ENCODE results near the gene CDH13. TPM values are rescaled to one million over a fixed set of nuclear protein-coding genes. Genes with fewer than 3 reads are reported as not detected.

The CDH13 gene
- total and polyA plus RNA-seq, 2 donors (not counting 3 experiments of a cell fraction or from before 2014, with no cell fraction given): 96.6 to 124 TPM

DNA sequence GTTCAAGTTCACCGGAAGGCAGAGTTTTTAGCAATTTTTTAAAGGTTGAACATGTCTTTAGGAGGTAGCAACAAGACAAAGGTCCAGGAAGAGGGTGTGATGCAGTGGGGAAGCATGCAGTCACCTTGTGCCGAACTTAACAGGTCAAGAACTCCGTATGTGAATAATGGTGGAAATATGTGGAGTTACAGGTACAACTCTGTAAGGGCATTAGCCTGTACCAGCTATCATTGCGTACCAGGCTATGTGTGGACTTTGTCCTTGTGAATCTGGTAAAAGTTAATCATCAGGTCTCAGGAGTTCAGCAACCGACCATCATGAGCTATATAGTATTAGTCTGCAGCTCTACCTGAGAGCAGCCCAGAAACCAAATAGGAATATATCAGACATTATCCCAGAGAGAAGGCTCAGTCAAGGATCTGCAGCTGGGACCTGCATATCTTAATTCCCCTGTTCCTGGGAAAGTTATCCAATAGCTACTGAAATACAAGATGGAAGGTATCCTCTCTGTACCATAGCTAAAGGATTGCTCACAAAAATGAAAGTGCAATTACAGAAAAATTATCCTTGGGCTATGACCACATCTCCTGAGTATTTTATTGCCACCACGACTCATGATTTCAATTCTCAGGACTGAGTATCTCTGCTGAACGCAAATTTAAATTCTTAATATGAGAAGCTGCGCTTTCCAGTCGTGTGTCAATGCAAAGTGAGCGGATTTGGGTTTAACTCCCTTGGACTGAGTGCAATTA, 469.3 kb downstream of the CDH13 start:
- no TSS peak for BruUV-seq (replicated peaks)
- dilution Hi-C loops (cut with MboI; ENCODE audit: extremely low pct_ligation_motif_present, low sequenced_read_pairs): no loop called here

More for the DNA sequence above, 469.3 kb downstream of the CDH13 start:
- H3K36me3 ChIP-seq (ENCODE audit: control insufficient read depth in 2 of 2, extremely low read depth in 1 of 2, insufficient read depth in 2 of 2, low read length in 2 of 2): no peaks in the 10 kb centered on the region
- no peak overlapping the region for H3K27ac ChIP-seq (ENCODE audit: insufficient read depth, low read depth, low read length)
- no peaks in the 10 kb centered on the region for H3K9me3 ChIP-seq (replicated peaks; ENCODE audit: control insufficient read depth, insufficient read depth, low read length)
- no peak overlapping the region for H3K4me2 ChIP-seq (ENCODE audit: insufficient read depth, low read length)
- H3K27me3 ChIP-seq (ENCODE audit: control insufficient read depth in 2 of 2, insufficient read depth in 2 of 2, low read length in 2 of 2): no peaks in the 10 kb centered on the region
- H3K9me1 ChIP-seq (replicated peaks; ENCODE audit: control insufficient read depth, extremely low read depth, insufficient read depth, low read length): no peaks in the 10 kb centered on the region
- ChIA-PET POLR2A (no interaction called here), CTCF (interaction anchor here (1.2 kb wide), 1 partner anchor 18 kb away, joined by 4 read pairs; no protein-coding TSS in a partner anchor)
- FAIRE-seq: no peak
- H4K20me1 ChIP-seq (replicated peaks; ENCODE audit: control insufficient read depth, extremely low read depth, insufficient read depth, low read length): no peaks in the 10 kb centered on the region
- H3K79me2 ChIP-seq (ENCODE audit: control insufficient read depth, insufficient read depth, low read length): no peaks in the 10 kb centered on the region
- TF ChIP-seq, protein P1, sequence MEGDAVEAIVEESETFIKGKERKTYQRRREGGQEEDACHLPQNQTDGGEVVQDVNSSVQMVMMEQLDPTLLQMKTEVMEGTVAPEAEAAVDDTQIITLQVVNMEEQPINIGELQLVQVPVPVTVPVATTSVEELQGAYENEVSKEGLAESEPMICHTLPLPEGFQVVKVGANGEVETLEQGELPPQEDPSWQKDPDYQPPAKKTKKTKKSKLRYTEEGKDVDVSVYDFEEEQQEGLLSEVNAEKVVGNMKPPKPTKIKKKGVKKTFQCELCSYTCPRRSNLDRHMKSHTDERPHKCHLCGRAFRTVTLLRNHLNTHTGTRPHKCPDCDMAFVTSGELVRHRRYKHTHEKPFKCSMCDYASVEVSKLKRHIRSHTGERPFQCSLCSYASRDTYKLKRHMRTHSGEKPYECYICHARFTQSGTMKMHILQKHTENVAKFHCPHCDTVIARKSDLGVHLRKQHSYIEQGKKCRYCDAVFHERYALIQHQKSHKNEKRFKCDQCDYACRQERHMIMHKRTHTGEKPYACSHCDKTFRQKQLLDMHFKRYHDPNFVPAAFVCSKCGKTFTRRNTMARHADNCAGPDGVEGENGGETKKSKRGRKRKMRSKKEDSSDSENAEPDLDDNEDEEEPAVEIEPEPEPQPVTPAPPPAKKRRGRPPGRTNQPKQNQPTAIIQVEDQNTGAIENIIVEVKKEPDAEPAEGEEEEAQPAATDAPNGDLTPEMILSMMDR (IDR thresholded peaks at IDR 0.05; ENCODE audit: extremely low read depth in 1 of 2, insufficient read depth in 1 of 2, low read depth in 1 of 2, low read length in 2 of 2): no peak
- TF ChIP-seq, protein P2, sequence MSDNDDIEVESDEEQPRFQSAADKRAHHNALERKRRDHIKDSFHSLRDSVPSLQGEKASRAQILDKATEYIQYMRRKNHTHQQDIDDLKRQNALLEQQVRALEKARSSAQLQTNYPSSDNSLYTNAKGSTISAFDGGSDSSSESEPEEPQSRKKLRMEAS (IDR thresholded peaks at IDR 0.05; ENCODE audit: insufficient read depth, insufficient read length): no peak
- TF ChIP-seq EZH2 (IDR thresholded peaks at IDR 0.05; ENCODE audit: borderline replicate concordance, low read depth, low read length, severe bottlenecking): no peak
- TF ChIP-seq POLR2A (IDR thresholded peaks at IDR 0.05; ENCODE audit: low read depth, low read length): no peak
- TF ChIP-seq JUN (IDR thresholded peaks at IDR 0.05; ENCODE audit: borderline replicate concordance, insufficient read depth, insufficient read length, low read depth): no peak
- no peak for TF ChIP-seq MYC (IDR thresholded peaks at IDR 0.05; ENCODE audit: low read depth, low read length)
- TF ChIP-seq GATA2 (IDR thresholded peaks at IDR 0.05; ENCODE audit: insufficient read depth, insufficient read length, low read depth, low read length): no peak
- no peak for TF ChIP-seq POLR2AphosphoS5 (IDR thresholded peaks at IDR 0.05; ENCODE audit: insufficient read depth, low read depth, low read length)
- no peak for TF ChIP-seq FOS (IDR thresholded peaks at IDR 0.05; ENCODE audit: borderline replicate concordance, insufficient read depth, low read length)
- H3K4me1 ChIP-seq (ENCODE audit: control insufficient read depth, extremely low read depth, insufficient read depth, low read length): no peaks in the 10 kb centered on the region
- intact Hi-C loops (cut with micrococcal nuclease): no loop called here
- no peak for DNase-seq (ENCODE audit: low read depth, low spot score)
- H3K9ac ChIP-seq (replicated peaks; ENCODE audit: extremely low read depth, insufficient read depth, low read length): no peak overlapping the region
- H3K4me3 ChIP-seq (replicated peaks in 1 of 3; ENCODE audit: insufficient read depth in 1 of 3, low read depth in 1 of 3, low read length in 3 of 3): no peak overlapping the region
- no peak overlapping the region for H2AFZ ChIP-seq (ENCODE audit: low read depth, low read length)

Data from endothelial cell of umbilical vein (primary cell).